HL-60 (cell line): ENCODE measurements around the gene HACL1.

Source experiments
- POLR2AphosphoS5 ChIP-seq: IDR thresholded peaks from 2 replicates; pipeline ENCODE4 v1.6.1; 2012; ENCODE audit warnings: low read depth
- TF ChIP-seq, protein P1 (sequence below): IDR thresholded peaks from one replicate; pipeline ENCODE4 v1.5.1; 2011; ENCODE audit warnings: low read length, control low read depth, inconsistent platforms; ENCODE audit not compliant: insufficient read depth

DNA sequence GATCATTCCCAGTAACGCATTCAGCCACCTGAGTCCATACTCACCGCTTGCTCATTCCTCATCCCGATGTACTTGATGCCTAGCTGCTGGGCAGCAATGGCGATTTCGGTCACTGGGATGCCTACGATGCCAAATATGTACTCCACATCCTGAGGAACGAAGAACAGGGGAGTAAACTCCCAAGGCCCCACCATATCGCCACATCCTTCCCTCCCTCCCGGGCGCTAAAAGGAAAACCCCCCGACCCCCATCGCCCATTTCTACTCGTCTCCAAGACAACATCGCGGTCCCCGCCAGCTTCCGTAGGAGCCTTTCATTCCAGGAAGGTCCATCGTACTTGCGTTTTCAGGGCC, 347 bp downstream of the HACL1 start:
- TF ChIP-seq, protein P1, sequence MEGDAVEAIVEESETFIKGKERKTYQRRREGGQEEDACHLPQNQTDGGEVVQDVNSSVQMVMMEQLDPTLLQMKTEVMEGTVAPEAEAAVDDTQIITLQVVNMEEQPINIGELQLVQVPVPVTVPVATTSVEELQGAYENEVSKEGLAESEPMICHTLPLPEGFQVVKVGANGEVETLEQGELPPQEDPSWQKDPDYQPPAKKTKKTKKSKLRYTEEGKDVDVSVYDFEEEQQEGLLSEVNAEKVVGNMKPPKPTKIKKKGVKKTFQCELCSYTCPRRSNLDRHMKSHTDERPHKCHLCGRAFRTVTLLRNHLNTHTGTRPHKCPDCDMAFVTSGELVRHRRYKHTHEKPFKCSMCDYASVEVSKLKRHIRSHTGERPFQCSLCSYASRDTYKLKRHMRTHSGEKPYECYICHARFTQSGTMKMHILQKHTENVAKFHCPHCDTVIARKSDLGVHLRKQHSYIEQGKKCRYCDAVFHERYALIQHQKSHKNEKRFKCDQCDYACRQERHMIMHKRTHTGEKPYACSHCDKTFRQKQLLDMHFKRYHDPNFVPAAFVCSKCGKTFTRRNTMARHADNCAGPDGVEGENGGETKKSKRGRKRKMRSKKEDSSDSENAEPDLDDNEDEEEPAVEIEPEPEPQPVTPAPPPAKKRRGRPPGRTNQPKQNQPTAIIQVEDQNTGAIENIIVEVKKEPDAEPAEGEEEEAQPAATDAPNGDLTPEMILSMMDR, result no peak
- TF ChIP-seq POLR2AphosphoS5, result no peak
